ENCODE data around the gene WTIP. TPM values are rescaled to one million over a fixed set of nuclear protein-coding genes. Genes with fewer than 3 reads are reported as not detected.

WTIP gene
- total RNA-seq, 1 experiment from 2014 or later = 8.4 TPM

GRCh38 chr19:34490141-34490766 is 8.7 kb downstream of the WTIP start:
- no peaks in the 10 kb centered on the region for H3K9me2 ChIP-seq (ENCODE audit: insufficient read depth)
- POLR2A ChIA-PET = no interaction called here
- RAD21 ChIA-PET (ENCODE audit: low non-redundant PET in 1 of 2, low total read pairs in 2 of 2, uncharacterized antibody in 2 of 2, unreplicated experiment in 2 of 2) = no interaction called here
- H4K20me1 ChIP-seq (ENCODE audit: insufficient read depth) = no peaks in the 10 kb centered on the region
- no peak for ATAC-seq
- BruUV-seq (replicated peaks) = no TSS peak
- no peaks in the 10 kb centered on the region for H3K4me1 ChIP-seq (ENCODE audit: control insufficient read depth in 1 of 2, insufficient read depth in 2 of 2, low read length in 2 of 2)
- no peaks in the 10 kb centered on the region for H3K36me3 ChIP-seq (ENCODE audit: control insufficient read depth in 1 of 2, insufficient read depth in 2 of 2, low read length in 2 of 2)
- no peak overlapping the region for H3K4me3 ChIP-seq (replicated peaks in 1 of 2; ENCODE audit: low read depth in 1 of 2, low read length in 2 of 2)
- intact Hi-C loops (cut with micrococcal nuclease) = no loop called here
- DNase-seq (ENCODE audit: low read depth, low spot score) = no peak
- no peak overlapping the region for H2AFZ ChIP-seq (ENCODE audit: low read depth, low read length, poor library complexity, severe bottlenecking)
- H3K9me3 ChIP-seq (ENCODE audit: control insufficient read depth in 1 of 2, insufficient read depth in 1 of 2, low read depth in 1 of 2, low read length in 2 of 2) = no peaks in the 10 kb centered on the region
- H3K79me2 ChIP-seq (ENCODE audit: insufficient read depth, low read length) = no peaks in the 10 kb centered on the region
- no peak overlapping the region for H3K27ac ChIP-seq (ENCODE audit: low read depth, low read length)
- H3K9ac ChIP-seq (ENCODE audit: low read length) = no peak overlapping the region
- no peak for TF ChIP-seq ZFX (IDR thresholded peaks at IDR 0.05)
- no peak for TF ChIP-seq ZBTB33 (IDR thresholded peaks at IDR 0.05; ENCODE audit: extremely low read depth, insufficient replicate concordance, low read length)
- TF ChIP-seq FOSL1 (IDR thresholded peaks at IDR 0.05; ENCODE audit: low read depth) = no peak
- no peak for TF ChIP-seq REST (IDR thresholded peaks at IDR 0.05; ENCODE audit: low read depth)
- no peak for TF ChIP-seq ATF3 (IDR thresholded peaks at IDR 0.05)
- no peak for TF ChIP-seq JUND (IDR thresholded peaks at IDR 0.05)
- no peak for TF ChIP-seq POLR2A (IDR thresholded peaks at IDR 0.05; ENCODE audit: borderline replicate concordance, extremely low read depth, insufficient read depth, insufficient read length)
- no peak for TF ChIP-seq CTCF (IDR thresholded peaks at IDR 0.05 in 2 of 3, conservative IDR thresholded peaks at IDR 0.05 in 1 of 3; ENCODE audit: borderline replicate concordance in 1 of 3, insufficient read depth in 1 of 3, low read depth in 2 of 3, low read length in 2 of 3)
- no peak for TF ChIP-seq ELF1 (IDR thresholded peaks at IDR 0.05; ENCODE audit: borderline replicate concordance, low read depth)
- no peak for TF ChIP-seq CEBPB (IDR thresholded peaks at IDR 0.05; ENCODE audit: low read depth)
- TF ChIP-seq ZNF274 (IDR thresholded peaks at IDR 0.05; ENCODE audit: low read depth, low read length) = no peak
- TF ChIP-seq POLR2AphosphoS5 (IDR thresholded peaks at IDR 0.05; ENCODE audit: low read depth, low read length) = no peak
- TF ChIP-seq CBX3 (IDR thresholded peaks at IDR 0.05; ENCODE audit: low read depth) = no peak
- TF ChIP-seq SRF (IDR thresholded peaks at IDR 0.05; ENCODE audit: low read depth) = no peak
- no peak for TF ChIP-seq RAD21 (IDR thresholded peaks at IDR 0.05; ENCODE audit: low read depth)
- no peak for TF ChIP-seq YY1 (IDR thresholded peaks at IDR 0.05; ENCODE audit: extremely low read depth, insufficient replicate concordance, low read depth, low read length)
- no peak for TF ChIP-seq EZH2phosphoT487 (IDR thresholded peaks at IDR 0.05; ENCODE audit: borderline replicate concordance)
- TF ChIP-seq MAX (IDR thresholded peaks at IDR 0.05) = no peak
- no peak for TF ChIP-seq EZH2 (IDR thresholded peaks at IDR 0.05)
- H3K4me2 ChIP-seq (ENCODE audit: low read length) = no peak overlapping the region
- no peaks in the 10 kb centered on the region for H3K27me3 ChIP-seq (ENCODE audit: insufficient read depth, low read length)
- CTCF ChIA-PET = no interaction called here

Data from HCT116 (cell line).